Stimulated activated CD8-positive, alpha-beta memory T cell treated with anti-CD3 and anti-CD28 coated beads, Interleukin-2, amount 100 ng/mL, for 1 hour (primary cell): Measurements from ENCODE around the gene ANO3.

Experiments used
- DNase-seq, 2 donors: peaks; one replicate each; pipeline ENCODE4 v3.0.0-alpha.2; 2020; ENCODE audit warnings: low read depth in 2 of 2

The ANO3 gene

DNA sequence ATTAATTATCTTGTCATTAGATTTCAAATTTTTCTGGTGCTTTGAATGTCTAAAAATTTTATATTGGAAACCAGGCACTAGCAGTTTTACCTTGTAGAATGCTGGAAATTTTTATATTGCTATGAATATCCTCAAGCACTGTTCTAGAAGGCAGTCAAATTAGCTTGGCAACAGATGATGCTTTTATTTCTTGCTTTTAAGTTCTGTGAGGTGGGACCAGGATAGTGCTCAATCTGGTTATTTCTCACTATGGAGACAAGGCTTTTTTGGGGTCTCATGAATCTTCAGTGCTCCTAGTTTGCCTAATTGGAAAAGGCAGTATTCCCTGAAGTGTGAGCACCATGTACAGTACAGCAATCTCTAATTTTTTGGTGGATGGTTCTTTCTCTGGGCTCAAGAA is 27.1 kb downstream of the ANO3 start:
- no peak for DNase-seq

DNA sequence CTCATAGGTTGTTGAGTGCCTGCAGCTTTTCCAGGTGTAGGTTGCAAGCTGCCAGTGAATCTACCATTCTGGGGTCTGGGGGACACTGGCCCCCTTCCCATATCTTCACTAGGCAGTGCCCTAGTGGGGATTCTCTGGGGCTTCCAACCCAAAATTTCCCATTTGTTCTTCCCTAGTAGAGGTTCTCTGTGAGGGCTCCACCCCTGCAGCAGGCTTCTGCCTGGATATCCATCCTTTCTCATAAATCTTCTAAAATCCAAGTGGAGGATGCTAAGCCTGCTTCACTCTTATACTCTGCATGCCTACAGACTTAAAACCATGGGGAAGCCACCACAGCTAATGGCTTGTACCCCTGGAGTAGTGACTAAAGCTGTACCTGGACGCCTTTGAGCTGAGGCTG is 33.4 kb downstream of the ANO3 start:
- no peak for DNase-seq

DNA sequence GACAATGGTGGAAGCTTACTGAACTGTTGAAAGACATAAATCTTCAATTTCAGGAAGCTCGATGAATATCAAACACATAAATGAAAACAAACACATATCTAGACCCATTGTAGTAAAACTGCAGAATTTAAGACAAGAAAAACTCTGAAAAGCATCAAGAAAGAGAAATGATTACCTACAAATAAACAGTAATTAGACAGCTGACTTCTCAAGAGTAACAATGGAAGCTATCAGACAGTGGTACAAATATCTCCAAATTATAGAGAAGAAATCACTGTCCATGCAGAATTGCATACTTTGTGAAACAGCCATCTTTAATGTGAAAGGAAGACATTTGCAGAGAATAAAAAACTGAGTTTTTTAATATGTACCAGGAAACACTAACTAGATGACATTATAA is 45.7 kb downstream of the ANO3 start:
- no peak for DNase-seq

DNA sequence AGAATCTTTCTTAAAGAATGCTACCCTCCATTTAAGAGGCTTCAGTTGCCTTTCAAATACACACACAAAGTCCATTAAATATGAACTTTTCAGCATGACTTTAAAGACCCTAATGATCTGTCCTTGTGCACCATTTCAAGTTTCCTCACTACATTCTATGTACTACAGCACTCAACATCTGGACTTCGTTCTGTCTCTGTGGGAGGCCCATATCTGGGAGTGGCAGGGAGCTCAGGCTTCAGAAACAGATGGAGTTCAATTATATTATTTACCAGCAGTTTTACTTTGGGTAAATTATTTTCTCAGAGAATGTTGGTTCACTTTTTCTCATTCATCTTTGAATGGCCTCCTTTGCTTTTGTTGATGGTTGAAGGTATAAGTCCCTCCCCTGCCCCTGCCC is 67.4 kb downstream of the ANO3 start:
- DNase-seq: no peak

- no peak for DNase-seq
Measured at GRCh38 chr11:26410706-26411366, 78.9 kb downstream of the ANO3 start.

GRCh38 chr11:26412955-26413354 is 81.0 kb downstream of the ANO3 start:
- no peak for DNase-seq

DNA sequence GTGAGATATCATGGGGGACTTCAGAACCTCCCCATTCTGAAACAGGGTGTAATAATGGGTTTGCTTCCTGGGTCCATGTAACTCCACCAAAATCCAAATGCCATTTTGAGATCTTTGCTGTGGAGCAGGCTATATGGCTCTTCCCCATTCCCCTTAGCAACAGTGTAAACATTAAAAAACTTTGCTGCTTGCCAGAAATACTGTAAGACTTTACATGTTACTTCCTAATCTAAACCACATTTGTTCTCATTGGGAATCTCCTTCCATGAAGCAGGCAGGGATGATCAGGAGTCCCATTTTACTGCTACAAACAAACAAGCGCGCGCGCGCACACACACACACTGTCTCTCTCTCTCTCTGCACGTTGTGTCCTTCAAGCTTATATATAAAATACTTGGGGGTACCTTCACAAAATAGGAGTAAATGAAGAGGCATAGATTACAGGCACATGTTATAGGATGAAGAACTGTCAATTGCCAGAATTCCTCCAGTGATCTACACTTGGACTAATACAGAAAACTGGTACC is 86.5 kb downstream of the ANO3 start:
- no peak for DNase-seq

DNA sequence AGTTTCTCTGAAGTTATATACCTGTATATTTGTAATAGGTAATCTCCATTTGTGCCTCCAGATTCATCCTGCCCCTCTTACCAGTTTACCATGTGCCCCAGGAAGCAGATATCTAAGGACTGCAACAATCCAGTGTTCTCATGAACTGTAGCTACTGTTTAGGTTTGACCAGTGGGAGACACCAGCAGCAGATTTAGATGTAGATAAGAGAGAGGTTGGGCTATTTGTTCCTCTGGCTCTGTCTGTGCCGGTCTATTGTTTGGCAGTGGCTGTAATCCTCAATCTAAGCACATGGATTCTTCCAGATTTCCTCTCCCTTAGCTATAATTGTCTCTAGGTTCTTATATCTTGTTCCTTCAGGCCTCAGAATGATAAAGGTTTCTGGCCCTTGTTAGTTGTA is 88.4 kb downstream of the ANO3 start:
- DNase-seq: no peak

GRCh38 chr11:26424255-26424654 is 92.3 kb downstream of the ANO3 start:
- no peak for DNase-seq

DNA sequence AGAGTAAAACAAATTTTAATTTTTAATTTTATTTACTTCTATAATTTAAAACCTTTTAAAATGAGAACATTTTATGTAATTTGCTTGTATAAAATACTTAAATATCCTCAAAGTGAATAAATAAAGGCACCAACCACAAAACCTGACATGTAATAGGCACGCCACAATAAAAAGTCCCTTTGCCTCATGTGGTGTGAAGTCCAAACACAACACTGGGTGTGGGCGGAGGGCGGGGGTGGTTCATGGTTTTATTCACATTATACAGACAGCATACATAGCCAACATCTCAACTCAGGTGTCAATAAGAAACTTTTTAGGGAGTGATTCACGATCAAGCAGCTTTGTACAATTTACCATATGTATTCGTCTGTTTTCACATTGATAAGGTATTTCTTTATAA is 107.9 kb downstream of the ANO3 start:
- no peak for DNase-seq

DNA sequence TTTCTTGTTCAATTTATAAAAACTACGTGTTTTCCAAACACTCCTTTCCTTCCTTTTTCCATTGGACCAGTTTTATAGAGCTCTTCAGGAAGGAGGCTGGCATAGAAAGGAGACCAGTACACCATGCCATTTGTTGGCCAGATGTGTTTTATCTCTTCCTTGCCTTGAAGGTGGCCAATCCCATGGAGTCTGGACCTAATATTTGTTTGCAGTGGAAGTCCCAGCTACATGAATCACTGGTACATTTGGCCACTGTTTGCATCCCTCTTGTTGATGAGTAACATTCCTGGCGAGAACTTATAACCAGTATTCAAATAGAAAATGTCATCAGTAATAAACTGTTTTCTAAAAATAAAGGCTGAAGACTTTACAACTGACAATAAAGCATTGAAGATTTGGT is 110.2 kb downstream of the ANO3 start:
- DNase-seq: no peak

DNA sequence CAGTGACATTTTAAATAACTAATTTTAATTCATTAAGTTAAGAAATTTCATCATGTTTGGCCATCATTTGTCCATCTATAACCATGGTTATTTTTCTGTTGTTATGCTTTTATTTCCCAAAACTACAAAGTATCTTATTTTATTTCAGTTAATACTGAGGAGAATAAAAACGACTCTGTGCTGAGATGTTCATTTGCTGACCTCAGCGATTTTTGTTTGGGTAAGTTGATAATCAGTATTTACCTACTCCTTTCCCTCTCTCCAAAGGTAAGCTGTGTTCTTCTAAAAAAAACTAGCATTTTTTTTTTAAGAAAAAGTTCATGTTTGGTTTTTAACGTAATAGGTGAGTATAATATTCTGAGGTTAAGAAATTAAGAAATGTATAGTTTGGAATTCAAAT is 111.7 kb downstream of the ANO3 start:
- DNase-seq: no peak

DNA sequence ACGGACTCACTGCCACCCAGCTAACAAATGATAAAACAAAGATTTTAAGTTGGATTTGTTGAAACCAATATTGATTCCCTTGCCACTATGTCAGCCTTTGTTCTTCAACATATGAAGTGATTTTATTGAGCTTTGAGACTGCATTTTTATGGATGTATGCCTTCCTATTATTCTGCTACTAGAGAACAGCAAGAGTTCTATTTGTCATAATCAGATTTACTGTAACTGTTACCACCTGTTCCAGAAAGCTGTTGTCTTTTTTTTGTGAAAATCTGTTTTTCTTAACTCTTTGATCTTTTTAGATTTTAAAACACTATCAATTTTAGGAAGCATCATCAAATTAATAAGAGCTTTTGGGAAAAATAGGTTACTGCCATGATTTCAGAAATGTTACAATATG is 125.7 kb downstream of the ANO3 start:
- DNase-seq: no peak

DNA sequence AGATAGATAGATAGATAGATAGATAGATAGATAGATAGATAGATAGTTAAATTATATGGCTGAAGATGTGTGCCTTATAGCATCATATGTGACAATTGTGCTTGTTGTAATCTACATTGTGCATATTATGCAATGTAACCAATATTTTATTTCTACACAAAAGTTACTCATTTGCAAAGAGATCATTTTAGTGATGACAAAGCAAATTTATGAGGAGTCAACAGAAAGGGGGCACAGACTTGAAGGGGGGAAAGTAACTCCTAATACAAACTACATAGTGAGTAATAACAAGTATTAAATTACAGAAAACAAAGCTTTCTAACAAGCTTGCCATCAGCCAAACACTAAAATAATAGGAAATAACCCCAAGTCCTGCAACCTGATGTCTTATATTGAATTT is 133.3 kb downstream of the ANO3 start:
- no peak for DNase-seq

DNA sequence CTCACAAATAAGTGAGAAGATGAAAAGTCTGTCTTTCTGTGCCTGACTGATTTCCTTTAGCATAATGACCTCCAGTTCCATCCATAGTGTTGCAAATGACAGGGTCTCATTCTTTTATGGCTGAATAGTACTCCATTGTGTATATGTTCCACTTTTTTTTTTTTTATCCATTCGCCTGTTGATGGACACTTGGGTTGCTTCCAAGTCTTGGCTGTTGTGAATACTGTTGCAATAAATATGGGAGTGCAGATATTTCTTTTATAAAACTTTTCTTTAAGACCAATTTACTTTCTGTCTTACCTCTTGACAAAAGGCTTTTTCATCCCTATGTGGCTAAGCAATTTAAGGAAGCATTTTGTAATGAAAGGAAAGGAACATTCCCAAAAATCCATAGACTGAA is 135.6 kb downstream of the ANO3 start:
- no peak for DNase-seq

DNA sequence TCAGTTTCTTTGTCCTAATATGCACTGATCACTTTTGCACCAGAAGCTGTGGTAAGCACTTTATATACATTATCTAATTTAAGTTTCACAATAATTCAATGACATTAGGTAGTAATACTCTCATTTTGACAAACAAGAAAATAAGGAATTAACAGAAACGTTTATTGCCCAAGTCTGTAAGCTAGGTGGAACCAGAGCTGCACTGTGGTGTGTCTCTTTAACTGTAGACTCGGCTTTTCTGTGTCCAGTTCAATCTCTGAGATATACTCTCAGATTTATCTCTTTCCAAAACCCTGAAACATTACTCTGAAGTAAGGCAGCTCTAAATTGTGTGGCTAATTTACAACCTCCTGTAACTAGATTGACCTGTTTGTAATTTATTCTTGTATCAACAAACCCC is 139.1 kb downstream of the ANO3 start:
- DNase-seq: no peak

- DNase-seq: no peak
Measured at GRCh38 chr11:26473216-26474194, 141.6 kb downstream of the ANO3 start.

DNA sequence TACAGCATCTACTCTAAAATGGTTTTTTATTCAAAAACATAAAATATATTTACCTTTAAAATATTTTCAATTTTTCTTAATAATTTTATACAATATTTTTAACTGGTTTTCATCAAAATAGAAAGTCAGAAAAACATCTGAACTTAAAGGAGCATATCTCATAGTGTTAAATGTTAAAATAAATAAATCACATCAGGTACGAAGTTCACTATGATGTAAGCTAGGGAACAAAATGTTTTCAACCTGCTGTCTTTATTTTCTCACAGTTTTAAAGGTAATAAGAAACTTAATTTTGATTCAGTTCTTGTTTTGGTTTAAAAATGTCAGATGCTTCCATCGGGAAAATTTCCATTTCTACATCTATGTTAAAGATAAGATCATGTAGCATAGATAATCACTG is 142.5 kb downstream of the ANO3 start:
- DNase-seq: no peak

DNA sequence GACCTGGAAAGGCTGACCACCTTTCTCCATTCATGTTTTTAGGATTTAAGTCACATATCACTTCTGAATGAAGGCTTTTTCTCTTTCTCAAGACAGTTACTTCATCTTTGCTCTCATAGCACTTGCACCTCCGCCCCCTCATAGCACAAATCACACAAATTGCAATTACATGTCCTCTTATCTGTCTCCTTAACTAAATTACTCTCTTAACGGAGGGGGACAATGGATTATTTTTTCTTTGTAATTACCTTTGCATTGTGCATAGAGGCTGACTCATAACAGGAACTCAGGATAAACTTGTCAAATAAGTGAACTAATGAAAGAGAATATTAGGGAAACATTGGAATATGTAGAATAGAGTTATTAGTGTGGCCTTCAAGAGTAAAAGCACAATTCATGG is 145.5 kb downstream of the ANO3 start:
- DNase-seq: no peak

- no peak for DNase-seq
Measured at GRCh38 chr11:26478710-26479109, 146.8 kb downstream of the ANO3 start.

GRCh38 chr11:26480041-26480440 is 148.1 kb downstream of the ANO3 start:
- DNase-seq: no peak

- no peak for DNase-seq
Measured at GRCh38 chr11:26483108-26483507, 151.2 kb downstream of the ANO3 start.

DNA sequence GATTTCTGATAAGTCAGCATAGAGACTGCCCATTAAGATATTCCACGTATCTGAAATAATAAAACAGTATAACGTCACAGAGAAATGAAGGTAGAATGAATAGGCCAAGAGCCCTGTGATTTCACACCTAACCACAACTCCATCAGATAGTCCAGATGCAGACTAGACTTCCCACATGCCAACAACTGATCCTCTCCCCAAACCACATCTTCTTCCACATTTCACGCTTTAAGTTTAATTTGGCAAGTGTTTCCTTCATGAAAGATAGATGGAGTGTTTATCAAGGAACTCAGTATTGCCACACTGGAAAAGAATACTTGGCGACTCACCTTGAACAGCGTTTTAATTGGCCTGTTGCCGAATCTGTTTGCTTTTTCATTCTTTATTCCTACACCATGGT is 158.6 kb downstream of the ANO3 start:
- DNase-seq: no peak
